Stimulated activated effector memory CD8-positive, alpha-beta T cell treated with anti-CD3 and anti-CD28 coated beads, Interleukin-12 subunit alpha, Interleukin-12 subunit beta, amount 100 ng/mL, for 72 hours (primary cell): ENCODE results near the gene COL27A1.
"Not testable (repeated sequence)": the region's sequence is repeated elsewhere in the genome, so short reads cannot be mapped to it uniquely, and the experiment has no call there.

Experiments
- ATAC-seq: fragments of 150-1000 bp; cut with Tn5 transposase; 2 replicates; pipeline ENCODE4 v1.10.0; 2021
- DNase-seq, 2 donors: peaks; one replicate each; pipeline ENCODE4 v3.0.0; 2021 to 2022; ENCODE audit warnings: low spot score in 2 of 2
- H3K27ac Mint-ChIP-seq: one replicate; pipeline ENCODE4 v1.8.0; 2022; ENCODE audit warnings: mild to moderate bottlenecking, mixed read lengths
- H3K36me3 Mint-ChIP-seq: one replicate; pipeline ENCODE4 v1.8.0; 2022; ENCODE audit warnings: mild to moderate bottlenecking, mixed read lengths
- H3K4me1 Mint-ChIP-seq: one replicate; pipeline ENCODE4 v1.8.0; 2022; ENCODE audit warnings: mixed read lengths
- H3K4me3 Mint-ChIP-seq: one replicate; pipeline ENCODE4 v1.8.0; 2022; ENCODE audit warnings: mild to moderate bottlenecking, mixed read lengths
- H3K9me3 Mint-ChIP-seq: one replicate; pipeline ENCODE4 v1.8.0; 2022; ENCODE audit warnings: mixed read lengths

The COL27A1 gene

DNA sequence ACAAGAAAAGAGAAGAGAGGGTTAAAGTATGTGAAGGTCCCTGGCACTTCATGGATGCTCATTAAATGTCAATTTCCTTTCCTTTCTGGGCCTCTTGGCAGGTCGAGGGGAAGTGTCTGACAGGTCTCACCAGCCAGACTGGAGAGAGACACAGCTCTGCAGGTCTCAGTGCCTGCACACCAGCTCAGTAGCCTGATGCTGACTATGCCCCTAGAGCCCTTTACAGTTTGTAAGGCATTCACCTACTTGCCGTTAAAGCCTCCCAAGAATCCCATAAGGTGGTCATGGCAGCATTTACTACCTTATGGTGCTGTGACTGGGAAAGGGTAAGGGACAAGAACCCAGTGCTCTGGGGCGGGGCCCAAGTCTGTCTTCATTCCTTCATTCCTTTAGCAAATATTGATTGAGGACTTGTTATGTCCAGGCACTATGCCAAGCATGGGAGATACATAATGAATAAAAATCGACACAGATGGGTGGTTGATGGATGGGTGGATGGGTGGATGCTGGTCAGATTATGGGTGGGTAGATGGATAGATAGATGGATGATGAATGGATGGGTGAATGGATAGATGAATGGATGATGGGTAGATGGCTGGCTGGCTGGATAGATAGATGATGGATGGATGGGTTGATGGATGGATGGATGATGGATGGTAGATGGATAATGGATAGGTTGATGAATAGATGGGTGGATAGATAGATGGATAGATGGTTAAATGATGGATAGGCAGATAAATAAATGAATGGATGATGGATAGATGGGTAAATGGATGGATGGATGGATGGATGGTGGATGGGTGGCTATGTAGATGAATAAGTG lies 34.9 kb upstream of the COL27A1 start:
- Mint-ChIP-seq H3K27ac (no peak overlapping the region), H3K4me3 (no peak overlapping the region)

DNA sequence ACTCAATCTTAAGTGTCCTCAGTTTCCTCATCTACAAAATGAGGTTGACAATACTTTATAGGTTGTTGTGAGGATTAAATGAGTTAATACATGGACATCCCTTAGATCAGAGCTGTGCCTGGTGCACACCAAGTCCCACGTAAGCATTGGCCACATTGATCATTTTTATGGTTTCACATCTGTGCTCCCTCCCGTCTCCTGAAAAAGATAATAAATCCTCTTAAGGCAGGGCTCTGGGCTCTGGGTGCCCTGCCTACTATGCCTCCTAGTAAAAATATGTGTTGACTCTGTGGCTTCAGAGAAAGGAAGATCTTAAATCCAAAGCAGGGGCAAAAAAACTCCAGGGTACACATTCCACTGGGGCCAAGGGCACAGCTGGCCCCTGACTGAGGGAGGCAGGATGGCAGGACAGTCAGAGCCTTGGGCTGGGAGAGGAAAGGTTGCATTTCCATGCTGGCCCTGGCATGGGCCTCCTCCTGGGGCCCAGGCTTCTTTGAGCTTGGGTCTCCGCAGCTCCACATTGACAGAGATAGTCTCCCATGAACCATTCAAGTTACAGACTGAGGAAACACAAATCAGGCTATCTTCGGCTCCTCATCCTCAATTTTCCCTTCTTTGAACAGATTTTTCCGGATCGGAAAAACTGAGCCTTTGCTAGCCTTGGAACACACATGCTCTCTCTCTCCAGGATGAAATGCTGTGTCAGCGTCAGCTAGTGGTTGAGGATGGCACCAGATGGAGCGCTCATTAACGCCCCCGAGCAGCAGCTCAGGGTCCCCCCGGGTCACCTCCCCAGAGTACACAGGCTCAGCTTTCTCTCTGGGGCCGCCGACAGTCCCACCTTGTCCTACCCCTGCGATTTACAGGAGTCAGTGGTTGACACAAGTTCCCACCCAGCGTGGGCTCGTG lies 33.9 kb upstream of the COL27A1 start:
- H3K4me3 Mint-ChIP-seq: no peak overlapping the region
- no peaks in the 10 kb centered on the region for H3K9me3 Mint-ChIP-seq
- ATAC-seq (no peak), DNase-seq (no peak)
- no peaks in the 10 kb centered on the region for H3K4me1 Mint-ChIP-seq
- no peak overlapping the region for H3K27ac Mint-ChIP-seq
- H3K36me3 Mint-ChIP-seq: no peaks in the 10 kb centered on the region

More for the DNA sequence above, 34.9 kb upstream of the COL27A1 start:
- H3K4me1 Mint-ChIP-seq: no peaks in the 10 kb centered on the region
- no peaks in the 10 kb centered on the region for H3K36me3 Mint-ChIP-seq
- ATAC-seq (no peak), DNase-seq (no peak)
- no peaks in the 10 kb centered on the region for H3K9me3 Mint-ChIP-seq

DNA sequence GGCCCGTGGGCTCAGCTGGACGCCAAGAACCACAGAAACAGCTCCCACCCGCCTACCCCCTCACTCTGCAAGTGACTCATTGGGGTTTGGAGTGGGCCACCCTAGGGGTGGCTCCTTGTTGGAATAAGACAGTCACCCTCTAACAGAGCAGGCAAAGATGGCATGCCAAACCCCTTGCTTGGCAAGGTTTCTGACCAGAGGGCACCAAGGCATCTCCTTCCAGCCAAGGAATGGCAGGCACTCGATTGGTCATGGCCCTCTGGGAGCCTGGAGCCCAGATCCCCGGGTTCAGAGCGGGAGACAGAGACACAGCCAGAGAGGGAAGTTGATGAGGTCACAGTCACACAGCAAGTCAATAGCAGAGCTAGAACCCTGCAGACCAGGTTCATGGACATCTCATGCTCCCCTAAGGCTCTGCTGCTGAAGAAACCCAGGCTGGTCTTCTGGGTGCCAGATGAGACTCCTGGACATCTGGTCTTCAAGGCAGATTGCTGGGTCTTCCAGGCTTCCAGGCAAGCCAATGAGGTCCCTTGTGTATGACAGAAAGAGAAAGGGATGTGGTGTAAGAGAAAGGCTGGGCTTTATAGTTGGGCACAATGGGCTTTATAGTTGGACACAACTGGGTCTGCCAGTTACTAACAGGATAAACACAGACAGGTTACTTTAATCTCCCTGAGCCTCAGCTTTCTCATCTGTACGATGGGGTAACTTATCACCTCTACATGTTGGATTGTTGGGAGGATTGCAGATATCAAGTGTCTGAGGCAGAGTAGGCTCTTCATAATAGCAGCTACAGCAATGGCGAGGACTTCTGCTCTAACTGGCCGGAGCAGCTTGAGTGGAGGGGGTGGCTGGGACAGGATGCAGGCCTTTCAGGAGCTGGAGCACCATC lies 33.0 kb upstream of the COL27A1 start:
- peaks cover 3% of the 10 kb centered on the region for H3K9me3 Mint-ChIP-seq
- ATAC-seq: no peak
- H3K4me3 Mint-ChIP-seq: no peak overlapping the region
- H3K27ac Mint-ChIP-seq: no peak overlapping the region
- DNase-seq: no peak
- no peaks in the 10 kb centered on the region for H3K36me3 Mint-ChIP-seq
- H3K4me1 Mint-ChIP-seq: no peaks in the 10 kb centered on the region

DNA sequence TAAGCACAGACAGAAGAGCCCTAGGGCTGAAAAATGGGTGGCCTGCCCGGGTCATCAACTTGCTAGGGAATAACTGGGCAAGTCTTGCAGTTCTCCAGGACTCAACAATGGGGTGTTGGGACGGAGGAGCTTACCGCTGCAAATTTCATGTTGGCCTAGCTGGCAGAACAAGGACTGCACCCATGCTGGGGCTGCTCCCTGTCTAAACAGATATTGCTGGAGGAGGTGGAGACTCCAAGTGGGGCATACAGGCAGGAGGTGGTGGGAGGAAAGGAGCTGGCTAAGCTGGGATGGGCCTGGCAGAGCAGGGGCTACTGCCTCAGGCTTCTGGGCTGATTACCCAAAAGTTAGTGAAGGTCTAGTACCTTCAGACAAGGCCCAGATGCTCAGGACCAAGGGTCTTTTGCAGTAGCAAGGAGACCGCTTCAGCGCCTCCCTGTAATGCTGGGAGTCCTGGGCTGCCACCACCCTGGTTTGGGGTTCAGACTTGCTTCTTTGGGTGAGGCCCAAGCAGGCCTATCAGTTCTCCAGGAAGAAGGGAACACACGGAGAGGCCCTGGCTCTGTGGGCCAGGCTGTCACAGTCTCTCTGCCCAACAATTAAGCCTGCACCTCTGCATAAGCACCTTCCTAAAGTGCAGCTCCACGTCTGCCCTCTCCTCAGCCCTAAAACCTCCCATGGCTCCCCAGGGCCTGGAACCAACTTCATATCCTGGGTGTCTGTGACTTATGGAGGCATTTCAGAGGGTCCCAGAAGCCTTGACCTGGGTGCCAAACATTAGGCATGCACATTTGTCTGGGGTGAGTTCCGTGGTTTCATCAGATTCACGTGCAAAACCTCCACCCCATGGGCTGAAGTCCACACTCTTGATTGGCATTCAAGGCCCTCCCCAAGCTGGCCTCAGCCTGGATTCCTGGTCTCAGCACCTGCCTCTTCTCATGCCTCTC lies 32.0 kb upstream of the COL27A1 start:
- Mint-ChIP-seq H3K27ac (no peak overlapping the region), H3K4me1 (no peaks in the 10 kb centered on the region), H3K9me3 (peaks cover 7% of the 10 kb centered on the region), H3K36me3 (no peaks in the 10 kb centered on the region), H3K4me3 (no peak overlapping the region)
- ATAC-seq: no peak
- no peak for DNase-seq

DNA sequence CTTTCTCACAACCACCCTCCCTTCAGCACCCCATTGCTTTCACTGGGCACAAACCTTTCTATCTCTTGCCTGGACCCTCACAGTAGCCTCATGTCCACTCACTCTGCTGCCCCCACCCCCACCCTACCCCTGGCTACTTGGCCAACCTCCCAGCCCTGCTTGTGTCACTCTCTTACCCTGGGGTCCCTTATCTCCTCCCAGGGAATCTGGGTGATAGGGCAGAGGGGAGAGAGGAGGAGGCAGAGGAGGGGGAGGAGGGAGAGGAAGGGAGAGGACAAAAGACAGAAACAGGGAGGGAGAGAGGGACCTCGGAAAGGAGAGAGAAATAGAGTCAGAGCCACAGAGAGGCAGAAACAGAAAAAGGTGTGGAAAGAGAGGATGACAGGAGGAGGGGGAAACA lies 31.2 kb upstream of the COL27A1 start:
- H3K4me3 Mint-ChIP-seq: no peak overlapping the region
- no peaks in the 10 kb centered on the region for H3K4me1 Mint-ChIP-seq
- ATAC-seq: no peak
- no peaks in the 10 kb centered on the region for H3K36me3 Mint-ChIP-seq
- no peak overlapping the region for H3K27ac Mint-ChIP-seq
- DNase-seq: no peak
- peaks cover 7% of the 10 kb centered on the region for H3K9me3 Mint-ChIP-seq

DNA sequence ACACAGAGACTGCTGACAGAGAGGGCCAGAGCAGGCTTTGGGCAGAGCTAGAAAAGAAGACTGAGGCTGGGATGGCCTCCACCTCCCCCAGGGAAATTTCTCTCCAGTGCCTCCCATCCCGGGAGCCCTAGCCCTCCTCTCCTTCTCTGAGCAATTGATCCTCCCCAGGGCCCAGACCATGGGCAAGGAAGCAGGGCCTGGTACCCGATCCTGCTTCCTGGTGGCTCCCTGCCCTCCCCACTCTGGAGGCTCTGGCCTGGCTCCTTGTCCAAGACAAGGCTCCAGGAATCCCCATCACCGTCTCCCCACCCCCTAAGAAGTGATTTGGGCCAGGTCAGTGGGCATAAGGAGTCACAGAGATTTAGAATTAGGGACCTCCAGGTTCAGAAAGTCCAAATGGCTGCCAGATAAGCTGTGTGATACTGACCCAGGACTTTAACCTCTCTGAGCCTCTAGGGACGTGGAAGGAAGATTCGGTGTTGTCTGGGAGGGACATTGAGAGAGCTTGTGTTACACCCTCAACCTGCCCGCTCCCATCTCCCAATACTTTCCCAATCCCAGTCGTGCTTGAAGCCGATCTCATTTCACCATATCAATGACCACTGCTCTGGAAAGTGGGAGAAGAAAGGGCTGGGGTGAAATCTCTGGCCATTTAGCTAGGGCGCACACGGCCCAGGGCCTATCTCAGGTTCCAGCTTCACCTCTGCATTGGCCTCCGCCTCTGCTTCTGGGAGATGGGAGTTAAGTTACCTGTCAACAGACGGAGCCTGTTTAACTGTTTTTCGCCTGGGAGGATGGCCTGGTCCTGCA lies 30.5 kb upstream of the COL27A1 start:
- H3K9me3 Mint-ChIP-seq: peaks cover 7% of the 10 kb centered on the region
- H3K4me1 Mint-ChIP-seq: no peaks in the 10 kb centered on the region
- DNase-seq (no peak), ATAC-seq (no peak)
- no peaks in the 10 kb centered on the region for H3K36me3 Mint-ChIP-seq
- no peak overlapping the region for H3K27ac Mint-ChIP-seq
- H3K4me3 Mint-ChIP-seq: no peak overlapping the region

DNA sequence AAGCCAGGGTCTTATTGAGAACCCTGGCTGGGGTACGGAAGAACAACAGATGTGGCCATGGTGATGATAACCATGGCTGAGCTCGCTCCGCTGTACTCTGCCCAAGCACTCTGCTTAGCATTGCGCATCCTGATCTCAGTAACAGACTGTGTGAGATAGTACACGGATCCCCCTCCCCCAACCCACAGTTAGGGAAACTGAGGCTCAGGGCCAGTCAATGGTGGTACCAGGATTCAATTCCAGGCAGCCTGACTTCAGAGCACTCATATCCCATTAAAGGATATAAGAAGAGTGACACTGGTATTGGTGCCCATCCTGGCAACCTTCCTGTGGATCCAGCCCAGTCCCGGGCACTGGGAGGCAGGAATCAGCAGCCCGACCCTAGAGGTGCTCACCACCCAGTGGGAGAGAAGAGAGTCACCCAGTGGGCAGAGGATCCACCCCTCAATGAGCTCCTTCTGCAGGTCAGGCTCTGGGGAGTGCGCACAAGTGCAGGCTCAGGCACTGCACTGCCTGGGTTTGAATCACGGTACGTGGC lies 29.8 kb upstream of the COL27A1 start:
- H3K4me3 Mint-ChIP-seq: no peak overlapping the region
- ATAC-seq (no peak), DNase-seq (no peak)
- H3K36me3 Mint-ChIP-seq: no peaks in the 10 kb centered on the region
- H3K9me3 Mint-ChIP-seq: peaks cover 7% of the 10 kb centered on the region
- no peaks in the 10 kb centered on the region for H3K4me1 Mint-ChIP-seq
- H3K27ac Mint-ChIP-seq: no peak overlapping the region

DNA sequence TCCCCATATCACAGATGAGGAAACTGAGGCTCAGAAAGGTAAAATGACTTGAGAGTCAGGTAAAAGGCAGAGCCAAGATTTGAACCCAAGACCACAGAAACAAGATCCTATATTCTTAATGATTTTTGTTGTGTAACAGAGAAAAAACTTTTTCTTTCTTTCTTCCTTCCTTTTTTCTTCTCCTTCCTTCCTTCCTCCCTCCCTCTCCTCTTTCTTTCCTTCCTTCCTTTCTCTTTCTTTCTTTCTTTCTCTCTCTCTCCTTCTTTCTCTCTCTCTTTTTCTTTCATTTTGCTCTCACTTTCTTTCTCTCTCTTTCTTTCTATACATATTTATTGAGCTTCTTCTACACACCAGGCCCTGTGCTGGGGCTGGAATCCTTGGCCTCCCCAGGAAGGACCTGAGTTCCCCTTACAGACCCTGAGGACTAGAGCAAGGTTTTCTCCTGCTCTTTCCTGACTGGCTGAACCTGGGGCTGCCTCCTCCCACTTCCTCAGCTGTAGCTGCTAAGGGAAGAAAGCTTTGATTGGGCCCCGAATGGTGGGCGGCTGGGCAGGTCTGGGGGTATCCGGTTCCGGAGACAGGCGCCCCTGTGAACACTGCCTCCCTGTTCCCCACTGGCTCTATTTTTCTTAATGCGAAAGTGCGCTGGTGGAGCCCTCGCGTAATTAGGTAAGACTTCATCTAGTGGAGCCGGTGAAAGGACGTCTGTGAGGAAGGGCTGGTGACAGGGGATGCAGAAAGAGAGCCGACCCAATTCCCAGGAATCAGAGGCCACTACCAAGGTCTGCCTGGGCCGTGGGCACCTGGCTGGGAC lies 28.9 kb upstream of the COL27A1 start:
- DNase-seq: no peak
- Mint-ChIP-seq H3K4me1 (no peaks in the 10 kb centered on the region), H3K36me3 (no peaks in the 10 kb centered on the region), H3K4me3 (no peak overlapping the region), H3K27ac (no peak overlapping the region), H3K9me3 (peaks cover 7% of the 10 kb centered on the region)
- no peak for ATAC-seq

DNA sequence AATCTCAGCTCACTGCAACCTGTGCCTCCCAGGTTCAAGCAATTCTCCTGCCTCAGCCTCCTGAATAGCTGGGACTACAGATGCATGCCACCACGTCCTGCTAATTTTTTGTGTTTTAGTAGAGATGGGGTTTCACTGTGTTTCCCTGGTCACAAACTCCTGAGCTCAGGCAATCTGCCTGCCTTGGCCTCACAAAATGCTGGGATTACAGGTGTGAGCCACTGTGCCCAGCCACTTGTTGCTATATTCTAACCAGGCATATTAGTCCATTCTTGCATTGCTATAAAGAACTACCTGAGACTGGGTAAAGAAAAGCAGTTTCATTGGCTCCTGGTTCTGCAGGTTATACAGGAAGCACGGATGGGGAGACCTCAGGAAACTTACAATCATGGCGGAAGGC lies 26.6 kb upstream of the COL27A1 start:
- not testable (repeated sequence) for H3K27ac Mint-ChIP-seq

DNA sequence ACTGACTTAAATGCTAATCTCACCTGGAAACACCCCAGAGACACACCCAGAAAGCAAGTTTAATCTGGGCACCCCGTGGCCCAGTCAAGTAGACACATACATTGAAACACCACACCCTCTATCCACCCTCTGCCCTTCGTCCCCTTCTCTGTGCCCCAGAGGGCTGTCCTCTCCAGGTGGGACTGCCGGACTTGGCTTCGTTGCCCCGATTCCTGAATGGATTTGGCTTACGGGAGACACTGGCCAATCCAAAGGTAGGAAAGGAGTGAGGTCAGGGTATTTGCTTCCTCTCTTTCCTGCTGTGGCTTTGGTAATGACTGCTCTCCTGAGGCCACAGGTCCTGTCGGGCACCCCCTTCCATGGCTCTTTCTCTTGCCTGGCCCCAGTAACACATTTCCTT lies 25.2 kb upstream of the COL27A1 start:
- H3K4me1 Mint-ChIP-seq: no peaks in the 10 kb centered on the region
- DNase-seq (no peak), ATAC-seq (no peak)
- H3K36me3 Mint-ChIP-seq: no peaks in the 10 kb centered on the region
- peaks cover 7% of the 10 kb centered on the region for H3K9me3 Mint-ChIP-seq
- no peak overlapping the region for H3K27ac Mint-ChIP-seq
- H3K4me3 Mint-ChIP-seq: no peak overlapping the region

More for the DNA sequence above, 26.6 kb upstream of the COL27A1 start:
- H3K4me1 Mint-ChIP-seq, H3K4me3 Mint-ChIP-seq, DNase-seq, ATAC-seq, H3K36me3 Mint-ChIP-seq, H3K9me3 Mint-ChIP-seq: not testable (repeated sequence)

DNA sequence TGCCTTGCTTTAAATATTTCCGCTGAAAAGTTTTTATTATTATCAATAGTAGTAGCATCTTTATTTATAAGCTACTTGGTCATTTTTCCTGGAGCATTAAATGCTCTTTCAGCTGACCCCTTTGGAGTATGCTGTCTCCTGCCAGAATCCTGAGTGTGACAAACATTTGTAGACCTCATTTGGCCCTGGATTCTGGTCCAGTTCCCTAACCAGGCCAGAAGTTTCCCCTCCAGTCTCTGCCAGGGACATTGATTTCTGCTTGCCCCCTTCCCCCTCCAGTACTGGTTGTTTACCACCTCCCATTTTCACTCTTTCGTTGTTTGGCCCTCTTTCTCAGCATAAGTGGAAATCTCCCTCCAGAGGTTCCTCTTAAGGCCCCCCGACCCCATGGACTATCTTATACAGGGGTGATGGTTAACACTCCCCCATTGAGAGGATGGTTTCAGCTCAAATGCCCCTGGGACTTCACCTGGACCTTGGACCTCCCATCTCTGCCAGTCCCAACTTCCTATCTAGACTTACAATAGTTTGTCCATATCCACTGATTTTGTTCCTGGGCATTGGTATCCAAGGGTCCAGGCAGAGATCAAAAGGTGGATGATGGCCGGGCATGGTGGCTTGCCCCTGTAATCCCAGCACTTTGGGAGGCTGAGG lies 24.6 kb upstream of the COL27A1 start:
- no peaks in the 10 kb centered on the region for H3K36me3 Mint-ChIP-seq

DNA sequence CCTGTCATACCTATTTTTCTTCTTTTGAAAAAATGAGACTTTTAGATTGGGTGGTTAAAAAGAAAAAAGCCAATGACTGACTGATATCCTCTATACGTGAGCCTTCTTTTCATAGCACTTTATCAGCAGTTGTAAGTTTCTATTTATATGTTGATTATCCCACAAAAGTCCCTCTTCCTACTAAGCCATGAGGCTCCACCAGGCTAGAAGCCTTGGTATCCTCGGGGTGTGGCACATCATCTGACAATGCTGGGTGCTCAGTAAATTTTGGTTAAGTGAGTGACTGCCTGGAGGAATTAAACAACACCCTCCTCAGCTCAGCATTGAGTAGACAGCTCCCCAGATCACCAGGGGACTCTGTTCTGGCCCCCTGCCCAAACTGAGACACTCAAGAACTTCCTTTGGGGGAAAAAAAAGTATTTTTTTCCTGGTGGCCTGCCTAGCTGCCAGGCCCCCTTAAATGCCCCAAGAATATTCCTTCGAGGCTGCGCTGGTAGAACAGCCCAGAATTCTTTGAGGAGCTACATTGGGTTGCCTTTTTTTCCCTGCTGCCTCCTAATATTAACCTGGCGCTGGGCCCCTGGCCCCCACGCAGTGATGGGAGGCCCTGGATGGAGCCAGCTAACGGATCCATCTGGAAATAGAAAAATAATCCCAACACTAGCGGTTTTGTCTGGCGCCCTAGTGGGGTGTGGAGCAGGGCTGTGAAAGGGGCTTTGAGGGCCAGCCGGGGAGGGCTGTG lies 23.4 kb upstream of the COL27A1 start:
- Mint-ChIP-seq H3K36me3 (no peaks in the 10 kb centered on the region), H3K9me3 (peaks cover 7% of the 10 kb centered on the region), H3K4me3 (no peak overlapping the region), H3K27ac (no peak overlapping the region), H3K4me1 (no peaks in the 10 kb centered on the region)
- DNase-seq (no peak), ATAC-seq (no peak)

More for the DNA sequence above, 24.6 kb upstream of the COL27A1 start:
- H3K4me3 Mint-ChIP-seq: no peak overlapping the region
- ATAC-seq: no peak
- H3K4me1 Mint-ChIP-seq: no peaks in the 10 kb centered on the region
- no peak for DNase-seq
- H3K9me3 Mint-ChIP-seq: peaks cover 7% of the 10 kb centered on the region
- H3K27ac Mint-ChIP-seq: no peak overlapping the region
